ENCODE results near the gene VGF.

GRCh38 chr7:101140746-101141382 lies 24.5 kb downstream of the VGF start:
- no peak for TF ChIP-seq EZH2 (IDR thresholded peaks at IDR 0.05)
- TF ChIP-seq CTCF (IDR thresholded peaks at IDR 0.05), result no peak
- no peak for TF ChIP-seq EZH2phosphoT487 (IDR thresholded peaks at IDR 0.05)

All from neural progenitor cell (in vitro differentiated cells).